PC-9 (cell line): Measurements from ENCODE around the gene CCR7. TPM values are rescaled to one million over a fixed set of nuclear protein-coding genes. Genes with fewer than 3 reads are reported as not detected.

ENCODE experiments used
- BruUV-seq: library from RNA; stranded (reverse); fragments of 400-500 nt; replicated peaks from 2 replicates; lab custom pipeline; 2021; lab: Mats Ljungman, UMichigan
- CTCF ChIA-PET: fragments of 300-600 bp; sonication (Branson Sonifier 250); formaldehyde crosslinking; loops from one replicate; lab custom pipeline; 2022; ENCODE audit warnings: antibody characterized with exemption; lab: Charles Lee
- POLR2A ChIA-PET: fragments of 300-600 bp; sonication (Branson Sonifier 250); formaldehyde crosslinking; loops from one replicate; lab custom pipeline; 2022; ENCODE audit warnings: antibody characterized with exemption; ENCODE audit not compliant: unreplicated experiment; lab: Charles Lee
- DNase-seq, 2 experiments: peaks; one replicate each; pipeline versions ENCODE4 v3.0.0 to v3.0.0-alpha.2; 2015 to 2022; ENCODE audit warnings: mixed read lengths in 1 of 2
- H2AFZ ChIP-seq: fragments of 200-600 bp; sonication (generic); 2 replicates; pipeline ENCODE4 v1.8.1; 2017; ENCODE audit warnings: antibody characterized with exemption
- H3F3A ChIP-seq: fragments of 200-600 bp; sonication (generic); 2 replicates; pipeline ENCODE4 v1.8.1; 2017; ENCODE audit warnings: antibody characterized with exemption, mild to moderate bottlenecking, low read depth; ENCODE audit not compliant: insufficient read depth
- H3K27ac ChIP-seq: fragments of 200-600 bp; sonication (generic); 2 replicates; pipeline ENCODE4 v1.6.1; 2016; ENCODE audit warnings: mixed run types
- H3K27me3 ChIP-seq: fragments of 200-600 bp; sonication (generic); 2 replicates; pipeline ENCODE4 v1.6.1; 2016; ENCODE audit warnings: low read depth, mixed run types; ENCODE audit not compliant: insufficient read depth
- H3K36me3 ChIP-seq: fragments of 200-600 bp; sonication (generic); 2 replicates; pipeline ENCODE4 v1.6.1; 2016; ENCODE audit warnings: low read depth, mixed run types
- H3K4me1 ChIP-seq: fragments of 200-600 bp; sonication (generic); replicated peaks from 2 replicates; pipeline ENCODE4 v1.6.1; 2016; ENCODE audit warnings: mixed run types; ENCODE audit not compliant: insufficient read depth
- H3K4me2 ChIP-seq: fragments of 200-600 bp; sonication (generic); 2 replicates; pipeline ENCODE4 v1.6.1; 2017; ENCODE audit warnings: mixed run types
- H3K4me3 ChIP-seq: fragments of 200-600 bp; sonication (generic); 2 replicates; pipeline ENCODE4 v1.6.1; 2016; ENCODE audit warnings: mixed run types
- H3K79me2 ChIP-seq: fragments of 200-600 bp; sonication (generic); 2 replicates; pipeline ENCODE4 v1.6.1; 2017; ENCODE audit warnings: low read depth, mixed run types
- H3K9me2 ChIP-seq: fragments of 200-600 bp; sonication (generic); 2 replicates; pipeline ENCODE4 v1.8.1; 2017; ENCODE audit warnings: mild to moderate bottlenecking; ENCODE audit not compliant: insufficient read depth
- H3K9me3 ChIP-seq: fragments of 200-600 bp; sonication (generic); 2 replicates; pipeline ENCODE4 v1.8.1; 2016; ENCODE audit warnings: low read depth; ENCODE audit not compliant: insufficient read depth
- H4K20me1 ChIP-seq: fragments of 200-600 bp; sonication (generic); 2 replicates; pipeline ENCODE4 v1.8.1; 2017; ENCODE audit not compliant: insufficient read depth
- CTCF ChIP-seq: fragments of 200-600 bp; sonication (generic); conservative IDR thresholded peaks from 2 replicates; pipeline ENCODE4 v1.6.1; 2017; ENCODE audit warnings: mixed run types, antibody characterized with exemption, mild to moderate bottlenecking, moderate library complexity
- EZH2 ChIP-seq: fragments of 200-600 bp; sonication (generic); IDR thresholded peaks from 2 replicates; pipeline ENCODE4 v1.8.0; 2017; ENCODE audit warnings: antibody characterized with exemption, low read depth
- intact Hi-C: fragments of 100-400 bp; cut with micrococcal nuclease; formaldehyde crosslinking; loops from one replicate; pipeline ENCODE4 v1.10.0; 2022; ENCODE audit not compliant: unreplicated experiment
- total RNA-seq: library from RNA; stranded (reverse); gene quantifications from 2 replicates; pipeline ENCODE4 v1.2.3, GENCODE V29; 2021

CCR7 gene
- total RNA-seq, 1 experiment from 2014 or later, result not detected

GRCh38 chr17:40556198-40556661 is 9.0 kb downstream of the CCR7 start:
- Histone ChIP-seq H3K79me2 (no peaks in the 10 kb centered on the region), H3K4me3 (no peak overlapping the region), H3F3A (peaks cover 10% of the 10 kb centered on the region; the same call in 1 of the 2 replicates), H3K4me1 (peaks cover 16% of the 10 kb centered on the region), H3K4me2 (no peak overlapping the region), H2AFZ (no peak overlapping the region), H3K9me3 (no peaks in the 10 kb centered on the region), H4K20me1 (no peaks in the 10 kb centered on the region), H3K36me3 (no peaks in the 10 kb centered on the region), H3K27ac (no peak overlapping the region), H3K9me2 (no peaks in the 10 kb centered on the region), H3K27me3 (no peaks in the 10 kb centered on the region)
- BruUV-seq, result no TSS peak
- ChIA-PET CTCF (interaction anchor here (0.7 to 1.2 kb wide), 3 partner anchors 19 to 60 kb away, joined by 3 to 5 read pairs (median 4); no protein-coding TSS in a partner anchor), POLR2A (interaction anchor here (0.6 kb wide), 1 partner anchor 249 kb away, joined by 3 read pairs; no protein-coding TSS in a partner anchor)
- TF ChIP-seq CTCF (no peak), EZH2 (no peak)
- no peak for DNase-seq
- intact Hi-C loops, result no loop called here

- Histone ChIP-seq H4K20me1 (no peaks in the 10 kb centered on the region), H3K79me2 (no peaks in the 10 kb centered on the region), H3K27ac (no peak overlapping the region), H3K27me3 (no peaks in the 10 kb centered on the region), H2AFZ (no peak overlapping the region), H3K36me3 (no peaks in the 10 kb centered on the region), H3K9me3 (no peaks in the 10 kb centered on the region), H3K9me2 (no peaks in the 10 kb centered on the region), H3F3A (peaks cover 14% of the 10 kb centered on the region; the same call in 1 of the 2 replicates), H3K4me2 (no peak overlapping the region), H3K4me3 (no peak overlapping the region), H3K4me1 (peaks cover 23% of the 10 kb centered on the region)
- no TSS peak for BruUV-seq
- POLR2A ChIA-PET, result no interaction called here
- TF ChIP-seq EZH2, result no peak
- TF ChIP-seq CTCF, result no peak
- CTCF ChIA-PET, result interaction anchor here (0.7 kb wide), 1 partner anchor 59 kb away, joined by 4 read pairs; no protein-coding TSS in a partner anchor
- intact Hi-C loops, result no loop called here
- no peak for DNase-seq
These were observed 9.7 kb downstream of the CCR7 start for GRCh38 chr17:40555296-40556190.

- BruUV-seq, result no TSS peak
- Histone ChIP-seq H3K4me2 (no peak overlapping the region), H3K27ac (no peak overlapping the region), H3F3A (peaks cover 18% of the 10 kb centered on the region; the same call in 1 of the 2 replicates), H3K36me3 (no peaks in the 10 kb centered on the region), H4K20me1 (no peaks in the 10 kb centered on the region), H2AFZ (no peak overlapping the region), H3K9me2 (no peaks in the 10 kb centered on the region), H3K27me3 (no peaks in the 10 kb centered on the region), H3K4me3 (no peak overlapping the region), H3K79me2 (no peaks in the 10 kb centered on the region), H3K4me1 (peaks cover 27% of the 10 kb centered on the region), H3K9me3 (no peaks in the 10 kb centered on the region)
- ChIA-PET CTCF (no interaction called here), POLR2A (no interaction called here)
- no peak for TF ChIP-seq EZH2
- TF ChIP-seq CTCF, result no peak
- intact Hi-C loops, result no loop called here
- no peak for DNase-seq
These were observed 10.5 kb downstream of the CCR7 start for GRCh38 chr17:40554646-40555295.
